ENCODE data around the gene KLHL28. TPM values are rescaled to one million over a fixed set of nuclear protein-coding genes. Genes with fewer than 3 reads are reported as not detected.
"Not testable (repeated sequence)": the region's sequence is repeated elsewhere in the genome, so short reads cannot be mapped to it uniquely, and the experiment has no call there.

Gene KLHL28
- total RNA-seq, 1 experiment from 2014 or later: 2.7 TPM

- DNase-seq (ENCODE audit: low spot score): peak; percentile 87
These were observed 64.5 kb downstream of the KLHL28 start for GRCh38 chr14:44897041-44897844.

- DNase-seq (ENCODE audit: low spot score): no peak
These were observed 65.3 kb downstream of the KLHL28 start for GRCh38 chr14:44896275-44897040.

GRCh38 chr14:44895716-44896115 lies 66.0 kb downstream of the KLHL28 start:
- DNase-seq (ENCODE audit: low spot score): peak; percentile 25

- DNase-seq (ENCODE audit: low spot score): no peak
These were observed 68.2 kb downstream of the KLHL28 start for GRCh38 chr14:44893535-44893934.

- DNase-seq (ENCODE audit: low spot score): not testable (repeated sequence)
These were observed 69.9 kb downstream of the KLHL28 start for GRCh38 chr14:44891726-44892372.

- DNase-seq (ENCODE audit: low spot score): no peak
These were observed 71.9 kb downstream of the KLHL28 start for GRCh38 chr14:44889595-44890471.

GRCh38 chr14:44887596-44887955 lies 74.2 kb downstream of the KLHL28 start:
- DNase-seq (ENCODE audit: low spot score): no peak

GRCh38 chr14:44886860-44887595 lies 74.7 kb downstream of the KLHL28 start:
- no peak for DNase-seq (ENCODE audit: low spot score)

- DNase-seq (ENCODE audit: low spot score): no peak
These were observed 81.0 kb downstream of the KLHL28 start for GRCh38 chr14:44880791-44881190.

Other genes with a start within 250 kb of the KLHL28 start
- gene TOGARAM1, start 243 bp upstream of the KLHL28 start, total RNA-seq (2014; rRNA removed; shearing (Covaris generic)): 7.1 and 7.7 TPM in 2 replicates
- gene PRPF39, start 122.2 kb upstream of the KLHL28 start, total RNA-seq (2014; rRNA removed; shearing (Covaris generic)): 19.4 and 20.0 TPM in 2 replicates
- 70.3 and 87.9 TPM in 2 replicates for gene FKBP3, start 172.5 kb upstream of the KLHL28 start, total RNA-seq (2014; rRNA removed; shearing (Covaris generic))
- 4.3 and 8.4 TPM in 2 replicates for gene FANCM, start 174.0 kb upstream of the KLHL28 start, total RNA-seq (2014; rRNA removed; shearing (Covaris generic))

Measured in A172 (cell line).